Measurements from ENCODE around the gene LRMDA.

LRMDA gene

DNA sequence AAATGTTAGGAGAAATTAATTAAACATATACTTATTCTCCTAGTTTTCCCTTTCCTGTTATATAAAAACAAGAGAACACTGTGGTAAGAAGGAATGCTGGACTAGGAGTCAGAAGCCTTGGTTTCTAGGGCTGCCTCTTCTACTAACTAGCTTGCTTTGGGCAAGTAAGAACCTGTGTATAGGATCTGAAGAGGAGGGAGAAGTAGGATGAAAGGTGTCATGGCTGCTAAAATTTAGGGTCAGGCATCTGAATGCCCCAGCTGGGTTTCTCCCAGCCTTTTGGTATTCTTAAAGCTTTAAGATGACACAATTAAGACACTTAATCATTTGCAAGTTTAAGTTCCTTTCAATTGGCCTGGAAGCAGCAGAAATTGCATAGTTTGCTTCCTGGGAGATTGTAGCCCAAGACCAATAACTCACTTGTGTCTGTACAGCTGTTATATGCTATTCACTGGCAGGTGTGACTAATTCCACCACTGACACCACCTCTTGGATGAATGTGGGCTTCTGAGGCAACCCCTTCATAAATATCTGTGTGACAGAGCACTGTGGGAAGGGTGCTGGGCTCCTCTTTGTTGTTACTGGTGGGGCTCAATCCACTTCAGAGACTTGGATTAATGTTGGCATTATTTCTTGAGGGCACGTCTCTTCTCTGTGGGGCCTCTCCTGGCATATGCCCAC is 137.2 kb downstream of the LRMDA start:
- no peak overlapping the region for H3K27ac ChIP-seq
- TF ChIP-seq, protein P1, sequence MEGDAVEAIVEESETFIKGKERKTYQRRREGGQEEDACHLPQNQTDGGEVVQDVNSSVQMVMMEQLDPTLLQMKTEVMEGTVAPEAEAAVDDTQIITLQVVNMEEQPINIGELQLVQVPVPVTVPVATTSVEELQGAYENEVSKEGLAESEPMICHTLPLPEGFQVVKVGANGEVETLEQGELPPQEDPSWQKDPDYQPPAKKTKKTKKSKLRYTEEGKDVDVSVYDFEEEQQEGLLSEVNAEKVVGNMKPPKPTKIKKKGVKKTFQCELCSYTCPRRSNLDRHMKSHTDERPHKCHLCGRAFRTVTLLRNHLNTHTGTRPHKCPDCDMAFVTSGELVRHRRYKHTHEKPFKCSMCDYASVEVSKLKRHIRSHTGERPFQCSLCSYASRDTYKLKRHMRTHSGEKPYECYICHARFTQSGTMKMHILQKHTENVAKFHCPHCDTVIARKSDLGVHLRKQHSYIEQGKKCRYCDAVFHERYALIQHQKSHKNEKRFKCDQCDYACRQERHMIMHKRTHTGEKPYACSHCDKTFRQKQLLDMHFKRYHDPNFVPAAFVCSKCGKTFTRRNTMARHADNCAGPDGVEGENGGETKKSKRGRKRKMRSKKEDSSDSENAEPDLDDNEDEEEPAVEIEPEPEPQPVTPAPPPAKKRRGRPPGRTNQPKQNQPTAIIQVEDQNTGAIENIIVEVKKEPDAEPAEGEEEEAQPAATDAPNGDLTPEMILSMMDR (conservative IDR thresholded peaks at IDR 0.05): no peak

DNA sequence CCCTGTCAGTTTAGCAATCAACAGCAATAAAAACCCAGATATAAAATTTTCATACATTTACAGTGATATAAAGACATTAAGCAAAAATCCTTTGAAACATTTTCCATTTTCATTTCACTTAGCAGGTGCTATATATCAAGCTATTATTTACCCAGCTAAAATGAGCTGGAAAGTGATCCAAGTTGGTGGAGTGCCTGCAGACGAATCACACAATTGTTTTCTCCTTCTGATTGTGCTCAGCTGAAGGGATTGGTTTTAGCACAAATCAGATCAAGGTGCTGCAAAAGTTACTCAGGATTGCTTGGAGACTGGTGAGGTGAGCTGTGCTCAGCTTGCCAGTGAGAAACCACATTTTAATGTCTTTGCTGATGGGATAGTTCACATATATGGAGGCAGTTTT is 138.1 kb downstream of the LRMDA start:
- no peak overlapping the region for H3K27ac ChIP-seq
- TF ChIP-seq, protein P1 (conservative IDR thresholded peaks at IDR 0.05): no peak

DNA sequence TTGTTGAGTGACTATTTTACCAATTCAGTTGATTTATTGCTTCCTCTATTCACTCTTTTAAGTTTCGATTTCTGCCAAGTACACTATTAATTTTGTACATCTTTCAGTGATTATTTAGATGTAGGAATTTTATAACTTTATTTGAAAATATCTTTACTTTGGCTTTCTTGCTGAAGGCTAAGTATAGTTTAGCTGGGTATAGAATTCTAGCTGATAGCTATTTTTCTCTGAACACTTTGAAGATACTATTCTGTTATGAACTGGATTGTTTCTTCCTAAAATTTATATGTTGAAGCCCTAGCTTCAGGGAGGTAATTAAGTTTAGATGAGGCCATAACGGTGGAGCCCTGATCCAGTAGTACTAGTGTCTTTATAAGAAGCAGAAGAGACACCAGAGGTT is 141.1 kb downstream of the LRMDA start:
- TF ChIP-seq, protein P1 (conservative IDR thresholded peaks at IDR 0.05): no peak
- no peak overlapping the region for H3K27ac ChIP-seq

DNA sequence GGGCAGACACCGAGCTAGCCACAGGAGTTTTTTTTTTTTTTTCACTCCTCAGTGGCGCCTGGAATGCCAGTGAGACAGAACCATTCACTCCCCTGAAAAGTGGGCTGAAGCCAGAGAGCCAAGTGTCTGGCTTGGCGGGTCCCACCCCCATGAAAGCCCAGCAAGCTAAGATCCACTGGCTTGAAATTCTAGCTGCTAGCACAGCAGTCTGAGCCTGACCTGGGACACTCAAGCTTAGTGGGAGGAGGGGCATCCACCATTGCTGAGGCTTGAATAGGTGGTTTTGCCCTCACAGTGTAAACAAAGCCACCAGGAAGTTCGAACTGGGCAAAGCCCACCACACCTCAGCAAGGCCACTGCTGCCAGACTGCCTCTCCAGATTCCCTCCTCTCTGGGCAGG is 144.5 kb downstream of the LRMDA start:
- TF ChIP-seq, protein P1 (conservative IDR thresholded peaks at IDR 0.05): no peak
- no peak overlapping the region for H3K27ac ChIP-seq

DNA sequence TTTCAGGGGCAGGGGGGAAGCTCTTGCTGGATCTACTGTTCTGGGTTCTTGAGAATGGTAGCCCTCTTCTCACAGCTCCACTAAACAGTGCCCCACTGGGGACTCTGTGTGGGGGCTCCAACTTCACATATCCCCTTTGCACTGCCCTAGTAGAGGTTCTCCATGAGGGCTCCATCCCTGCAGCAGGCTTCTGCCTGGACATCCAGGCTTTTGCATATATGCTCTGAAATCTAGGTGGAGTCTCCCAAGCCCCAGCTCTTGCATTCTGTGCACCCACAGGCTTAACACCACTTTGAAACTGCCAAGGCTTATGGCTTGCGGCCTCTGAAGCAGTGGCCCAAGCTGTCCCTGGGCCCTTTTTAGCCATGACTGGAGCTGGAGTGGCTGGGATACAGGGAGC is 150.7 kb downstream of the LRMDA start:
- H3K27ac ChIP-seq: no peak overlapping the region
- TF ChIP-seq, protein P1 (conservative IDR thresholded peaks at IDR 0.05): no peak

DNA sequence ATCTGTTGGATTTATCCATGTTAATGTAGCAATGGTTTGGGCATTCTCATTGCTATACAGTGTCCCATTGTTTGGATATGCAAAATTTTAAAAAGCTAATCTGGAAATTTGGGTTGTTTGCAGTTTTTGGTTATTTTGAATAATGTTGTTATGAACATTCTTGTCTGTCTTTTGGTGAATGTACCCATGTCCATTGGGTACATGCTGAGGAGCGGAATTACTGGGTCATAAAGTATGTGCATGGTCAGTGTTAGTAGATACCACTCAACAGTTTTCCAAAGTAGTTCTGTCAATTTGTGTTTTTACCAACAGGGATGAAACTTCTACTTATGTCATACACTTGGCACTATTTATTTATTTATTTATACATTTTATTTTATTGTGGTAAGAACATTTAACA is 153.9 kb downstream of the LRMDA start:
- TF ChIP-seq, protein P1 (conservative IDR thresholded peaks at IDR 0.05): no peak
- no peak overlapping the region for H3K27ac ChIP-seq

DNA sequence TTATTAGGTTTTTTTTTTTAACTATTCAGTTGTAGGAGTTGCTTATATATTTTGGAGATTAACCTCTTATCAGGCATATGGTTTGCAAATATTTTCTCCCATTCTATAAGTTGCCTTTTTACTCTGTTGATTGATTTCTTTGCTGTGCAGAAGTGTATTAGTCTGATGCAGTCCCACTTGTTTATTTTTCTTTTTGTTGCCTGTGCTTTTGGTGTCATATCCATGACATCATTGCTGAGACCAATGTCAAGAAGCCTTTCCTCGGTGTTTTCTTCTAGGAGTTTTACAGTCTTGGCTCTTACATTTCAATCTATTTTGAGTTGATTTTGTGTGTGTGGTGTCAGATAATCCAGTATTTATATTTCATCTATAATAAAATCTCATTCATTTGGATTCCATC is 155.4 kb downstream of the LRMDA start:
- TF ChIP-seq, protein P1 (conservative IDR thresholded peaks at IDR 0.05): no peak
- H3K27ac ChIP-seq: no peak overlapping the region

All from VCaP (cell line).